SK-N-MC (cell line): ENCODE results near the gene SEPTIN1.

ENCODE experiments used
- EZH2 ChIP-seq: fragments of 200-600 bp; sonication (generic); IDR thresholded peaks from one replicate; pipeline ENCODE4 v1.6.1; 2017; ENCODE audit warnings: antibody characterized with exemption
- POLR2AphosphoS5 ChIP-seq: IDR thresholded peaks from 2 replicates; pipeline ENCODE4 v1.6.1; 2012; ENCODE audit warnings: mild to moderate bottlenecking, low read depth, low read length, borderline replicate concordance

GRCh38 chr16:30359871-30360170 lies 22.5 kb downstream of the SEPTIN1 start:
- TF ChIP-seq POLR2AphosphoS5 = no peak
- TF ChIP-seq EZH2 = no peak
